ENCODE measurements around the gene RFXAP.
"Not testable (repeated sequence)": the region's sequence is repeated elsewhere in the genome, so short reads cannot be mapped to it uniquely, and the experiment has no call there.

RFXAP gene

GRCh38 chr13:36774931-36775330, 44.1 kb upstream of the RFXAP start:
- Histone ChIP-seq H3K4me2 (ENCODE audit: low read length) (no peak overlapping the region), H3K9me3 (ENCODE audit: control insufficient read depth, low read length) (no peaks in the 10 kb centered on the region), H3K27me3 (ENCODE audit: control insufficient read depth, insufficient read depth, low read length) (no peaks in the 10 kb centered on the region), H3K27ac (no peak overlapping the region), H3K79me2 (no peaks in the 10 kb centered on the region), H2AFZ (no peak overlapping the region), H3K4me1 (no peaks in the 10 kb centered on the region), H3K4me3 (ENCODE audit: low read depth, low read length) (no peak overlapping the region), H3K9ac (no peak overlapping the region), H3K36me3 (ENCODE audit: control insufficient read depth, insufficient read depth, low read length) (no peaks in the 10 kb centered on the region)
- no peak for TF ChIP-seq CTCF (IDR thresholded peaks at IDR 0.05)

- H3K79me2 ChIP-seq: no peaks in the 10 kb centered on the region
These were observed 42.8 kb upstream of the RFXAP start for GRCh38 chr13:36776175-36776574.

GRCh38 chr13:36778083-36778671, 40.8 kb upstream of the RFXAP start:
- Histone ChIP-seq H2AFZ (no peak overlapping the region), H3K79me2 (no peaks in the 10 kb centered on the region), H3K9ac (no peak overlapping the region), H3K36me3 (ENCODE audit: control insufficient read depth, insufficient read depth, low read length) (no peaks in the 10 kb centered on the region), H3K27me3 (ENCODE audit: control insufficient read depth, insufficient read depth, low read length) (no peaks in the 10 kb centered on the region), H3K9me3 (ENCODE audit: control insufficient read depth, low read length) (no peaks in the 10 kb centered on the region), H3K4me1 (no peaks in the 10 kb centered on the region), H3K4me3 (ENCODE audit: low read depth, low read length) (no peak overlapping the region), H3K4me2 (ENCODE audit: low read length) (no peak overlapping the region), H3K27ac (no peak overlapping the region)
- TF ChIP-seq CTCF (IDR thresholded peaks at IDR 0.05): no peak

More at GRCh38 chr13:36776175-36776574, 42.8 kb upstream of the RFXAP start:
- Histone ChIP-seq H3K27me3 (ENCODE audit: control insufficient read depth, insufficient read depth, low read length) (no peaks in the 10 kb centered on the region), H3K4me2 (ENCODE audit: low read length) (no peak overlapping the region), H2AFZ (no peak overlapping the region), H3K9ac (no peak overlapping the region), H3K36me3 (ENCODE audit: control insufficient read depth, insufficient read depth, low read length) (no peaks in the 10 kb centered on the region), H3K27ac (no peak overlapping the region), H3K9me3 (ENCODE audit: control insufficient read depth, low read length) (no peaks in the 10 kb centered on the region), H3K4me1 (no peaks in the 10 kb centered on the region), H3K4me3 (ENCODE audit: low read depth, low read length) (no peak overlapping the region)
- TF ChIP-seq CTCF (IDR thresholded peaks at IDR 0.05): no peak

- no peak overlapping the region for H2AFZ ChIP-seq
- no peak for TF ChIP-seq CTCF (IDR thresholded peaks at IDR 0.05)
- no peak overlapping the region for H3K4me3 ChIP-seq (ENCODE audit: low read depth, low read length)
- no peak overlapping the region for H3K27ac ChIP-seq
- no peaks in the 10 kb centered on the region for H3K4me1 ChIP-seq
- H3K9me3 ChIP-seq (ENCODE audit: control insufficient read depth, low read length): no peaks in the 10 kb centered on the region
- H3K79me2 ChIP-seq: no peaks in the 10 kb centered on the region
- no peaks in the 10 kb centered on the region for H3K27me3 ChIP-seq (ENCODE audit: control insufficient read depth, insufficient read depth, low read length)
- no peak overlapping the region for H3K4me2 ChIP-seq (ENCODE audit: low read length)
- no peak overlapping the region for H3K9ac ChIP-seq
- H3K36me3 ChIP-seq (ENCODE audit: control insufficient read depth, insufficient read depth, low read length): no peaks in the 10 kb centered on the region
These were observed 35.1 kb upstream of the RFXAP start for GRCh38 chr13:36783890-36784289.

DNA sequence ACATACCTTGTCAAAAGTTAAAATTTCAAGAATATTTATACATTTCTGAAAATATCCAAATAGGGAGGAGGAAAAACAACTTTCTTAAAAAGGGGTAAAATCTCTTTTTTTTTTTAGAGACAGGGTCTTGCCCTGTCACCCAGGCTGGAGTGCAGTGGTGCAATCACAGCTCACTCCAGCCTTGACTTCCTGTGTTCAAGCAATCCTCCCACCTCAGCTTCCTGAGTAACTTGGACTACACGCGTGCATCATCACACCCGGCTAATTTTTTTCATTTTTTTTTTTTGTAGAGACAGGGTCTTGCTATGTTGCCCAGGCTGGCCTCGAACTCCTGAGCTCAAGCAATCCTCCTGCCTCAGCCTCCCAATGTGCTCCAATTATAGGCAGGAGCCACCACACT, 32.8 kb upstream of the RFXAP start:
- H3K9me3 ChIP-seq (ENCODE audit: control insufficient read depth, low read length); H3K36me3 ChIP-seq (ENCODE audit: control insufficient read depth, insufficient read depth, low read length); H2AFZ ChIP-seq; H3K4me1 ChIP-seq; H3K79me2 ChIP-seq; H3K4me3 ChIP-seq (ENCODE audit: low read depth, low read length); H3K27ac ChIP-seq; H3K27me3 ChIP-seq (ENCODE audit: control insufficient read depth, insufficient read depth, low read length); H3K4me2 ChIP-seq (ENCODE audit: low read length); H3K9ac ChIP-seq: not testable (repeated sequence)
